Loucy (cell line): Measurements from ENCODE around the gene RSPH9.

ENCODE experiments used
- CTCF ChIP-seq: fragments of 200-600 bp; sonication (generic); conservative IDR thresholded peaks from 2 replicates; pipeline ENCODE4 v1.5.1; 2014; ENCODE audit warnings: mild to moderate bottlenecking, antibody characterized with exemption, low read length
- EZH2phosphoT487 ChIP-seq: fragments of 200-600 bp; IDR thresholded peaks from 2 replicates; pipeline ENCODE4 v1.6.1; 2018; ENCODE audit warnings: antibody characterized with exemption, mild to moderate bottlenecking, moderate library complexity, borderline replicate concordance

GRCh38 chr6:43707269-43707668 is 62.4 kb downstream of the RSPH9 start:
- TF ChIP-seq CTCF (no peak), EZH2phosphoT487 (no peak)
